GM08714 (cell line): Measurements from ENCODE around the gene CLCN3.

Experiments used
- H3K4me3 ChIP-seq: fragments of 200-500 bp; sonication (Bioruptor generic); 2 replicates; pipeline ENCODE4 v1.5.1; 2014; ENCODE audit warnings: mild to moderate bottlenecking, low read length, inconsistent platforms
- ZNF274 ChIP-seq: IDR thresholded peaks from 2 replicates; pipeline ENCODE4 v1.6.1; 2012; ENCODE audit warnings: mild to moderate bottlenecking, low read depth, low read length

CLCN3 gene

DNA sequence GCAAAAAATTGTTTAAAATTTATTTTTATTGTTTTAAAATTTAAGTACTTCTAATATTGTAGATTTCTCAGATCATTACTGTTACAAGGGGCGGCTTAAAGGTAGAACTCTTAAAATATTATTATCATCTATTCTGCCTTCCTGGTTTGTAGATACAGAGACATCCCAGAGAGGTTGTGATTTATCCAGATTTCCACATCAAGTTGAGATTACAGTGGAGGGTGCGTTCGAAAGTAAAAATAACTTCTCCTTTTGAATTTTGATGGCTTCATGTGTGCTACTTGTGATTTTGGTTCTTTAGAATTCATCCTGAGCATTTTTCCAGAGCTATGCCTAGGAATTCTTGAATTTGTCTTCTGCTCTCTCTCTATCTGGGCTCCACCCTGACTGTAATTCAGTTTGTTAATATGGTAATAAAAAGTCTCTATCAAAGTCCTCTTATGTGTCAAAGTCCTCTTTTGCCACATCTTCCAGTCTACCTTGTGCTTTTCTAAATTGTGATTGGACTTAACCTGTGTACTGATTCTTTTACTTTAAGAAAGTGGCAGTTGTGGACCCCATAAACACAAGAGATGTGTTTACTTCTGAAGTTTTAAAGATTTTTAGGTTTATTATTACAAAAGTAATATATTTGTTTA lies 37.2 kb downstream of the CLCN3 start:
- H3K4me3 ChIP-seq, result no peak overlapping the region
- no peak for TF ChIP-seq ZNF274

DNA sequence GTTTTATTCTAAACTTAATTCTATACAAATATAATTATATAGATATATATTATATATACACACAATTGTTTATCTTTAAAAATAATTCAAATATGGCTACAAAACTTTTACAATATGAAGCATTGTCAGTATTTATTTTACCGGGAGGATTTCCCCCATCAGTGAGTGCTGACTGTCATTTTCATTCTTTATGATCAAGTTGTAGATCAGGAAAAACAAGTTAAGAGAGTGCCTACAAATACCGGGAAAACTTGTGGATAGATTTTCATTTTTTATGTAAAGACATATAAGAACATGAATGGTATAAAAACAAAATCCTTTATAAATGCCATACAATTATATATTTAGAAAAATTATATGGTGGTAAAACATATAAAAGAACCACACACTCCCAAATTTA lies 37.8 kb downstream of the CLCN3 start:
- H3K4me3 ChIP-seq, result no peak overlapping the region
- TF ChIP-seq ZNF274, result no peak

DNA sequence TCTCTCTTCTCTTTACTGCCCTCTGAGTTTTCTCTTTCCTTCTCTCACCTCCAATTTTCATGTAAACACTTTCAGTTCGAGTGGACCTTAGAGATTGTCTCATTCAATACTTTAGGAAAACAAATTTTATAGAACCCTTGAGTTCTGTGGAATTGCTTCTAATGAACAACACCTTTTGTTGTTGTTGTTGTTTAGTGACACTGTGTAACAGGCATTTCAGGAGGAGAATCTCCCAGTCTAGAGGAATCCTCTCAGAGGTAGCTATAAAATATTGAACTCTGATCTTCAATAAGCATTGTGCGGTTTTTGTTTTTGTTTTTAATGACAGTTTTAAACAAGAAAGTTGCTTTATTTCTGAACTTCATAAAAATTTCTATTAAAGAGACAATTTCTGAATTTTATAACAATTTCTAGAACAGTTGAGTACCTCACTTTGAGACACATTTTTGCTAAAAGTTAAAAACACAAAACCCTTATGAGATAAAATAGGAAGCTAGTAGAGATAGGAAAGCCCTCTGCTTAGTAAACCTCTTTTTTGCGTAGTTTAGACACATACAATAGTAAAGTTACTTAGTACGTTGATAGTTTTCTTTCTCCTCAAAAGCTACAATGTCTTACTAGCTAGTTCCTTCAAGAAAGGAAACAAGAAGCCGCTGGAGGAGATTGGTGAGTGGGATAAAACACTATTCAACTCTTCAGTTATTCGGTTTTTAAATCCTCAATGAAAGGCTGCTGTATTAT lies 38.8 kb downstream of the CLCN3 start:
- no peak for TF ChIP-seq ZNF274
- no peak overlapping the region; the same call in 1 of the 2 replicates for H3K4me3 ChIP-seq

DNA sequence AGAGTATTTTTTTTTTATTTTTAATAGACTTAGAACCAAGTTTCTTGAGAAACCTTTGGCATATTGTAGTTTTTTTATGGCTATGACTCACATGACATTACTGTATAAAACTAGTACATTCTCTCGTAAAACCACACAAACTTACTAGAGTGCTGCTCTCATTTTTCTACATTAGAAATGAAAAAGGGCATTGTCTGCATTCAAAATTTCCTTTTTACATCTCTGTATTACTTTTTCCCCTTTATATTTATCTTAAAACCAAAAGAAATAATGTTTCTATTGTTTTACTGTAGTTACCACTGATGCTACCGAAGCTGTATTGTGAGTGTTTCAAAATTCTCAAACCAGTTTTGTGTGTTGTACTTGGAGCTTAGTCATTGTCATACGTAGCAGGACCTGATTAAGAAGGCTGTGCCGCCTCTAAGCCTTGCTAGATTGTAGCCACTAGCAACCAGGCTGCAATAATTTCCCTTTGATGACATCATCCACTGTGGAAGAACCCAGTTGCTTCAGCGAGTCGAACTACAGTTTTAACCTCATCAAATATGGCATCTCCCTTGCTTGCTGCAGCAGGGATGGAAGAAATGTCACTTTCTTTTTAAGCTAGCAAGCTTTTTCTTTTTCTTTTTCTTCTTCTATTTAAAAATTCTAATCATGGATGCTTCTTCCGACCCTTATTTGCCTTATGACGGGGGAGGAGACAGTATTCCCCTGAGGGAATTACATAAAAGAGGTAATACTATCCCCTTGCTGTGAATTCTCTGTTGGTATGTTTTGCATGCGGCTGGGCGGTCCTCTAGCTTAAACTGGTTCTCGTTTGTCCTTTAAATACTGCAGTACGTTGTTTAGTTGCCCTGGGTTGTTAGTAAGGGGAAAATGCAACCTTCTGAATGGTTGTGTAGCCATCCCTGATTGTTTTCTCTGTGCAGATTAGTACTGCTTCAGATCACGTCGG lies 39.6 kb downstream of the CLCN3 start:
- TF ChIP-seq ZNF274, result no peak

DNA sequence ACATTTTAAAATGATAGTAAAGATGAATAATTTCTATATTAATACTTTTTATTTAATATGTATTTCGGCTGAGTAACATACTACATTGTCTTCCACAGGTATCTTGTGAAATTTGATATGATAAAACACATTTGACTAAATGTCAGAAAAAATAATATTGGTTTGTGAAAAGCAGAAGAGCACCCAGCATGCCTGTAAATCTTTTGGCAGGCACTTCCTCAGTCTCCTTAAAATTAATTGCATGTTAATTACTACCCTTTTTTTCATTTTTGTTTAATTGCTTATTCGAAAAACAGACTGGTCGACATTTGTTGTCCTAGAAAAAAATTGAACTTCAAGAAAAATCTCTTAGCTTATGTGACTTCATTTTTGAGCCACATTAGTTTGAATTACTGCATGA lies 40.6 kb downstream of the CLCN3 start:
- no peak for TF ChIP-seq ZNF274
- H3K4me3 ChIP-seq, result no peak overlapping the region; the same call in 1 of the 2 replicates

More for the DNA sequence above, 39.6 kb downstream of the CLCN3 start:
- peak overlapping the region; percentile 84 for H3K4me3 ChIP-seq

DNA sequence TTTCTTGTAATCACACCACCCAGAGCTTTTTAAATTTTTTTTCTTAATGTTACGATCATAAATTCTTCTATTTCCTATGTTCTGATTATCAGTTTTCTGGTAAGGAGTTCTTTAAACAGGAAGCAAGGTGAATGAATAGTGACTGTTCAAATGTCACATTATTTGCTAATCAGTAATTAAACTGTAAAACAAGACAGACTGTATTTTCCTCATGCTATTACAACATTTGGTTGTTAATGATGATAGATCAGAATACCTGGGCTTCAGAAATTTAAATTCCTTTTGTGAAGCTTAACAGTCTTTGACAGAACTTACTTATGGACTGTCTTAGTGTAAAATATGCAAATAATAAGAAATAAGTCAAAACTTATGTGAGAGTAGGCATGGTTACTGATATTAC lies 41.4 kb downstream of the CLCN3 start:
- TF ChIP-seq ZNF274, result no peak
- no peak overlapping the region for H3K4me3 ChIP-seq

DNA sequence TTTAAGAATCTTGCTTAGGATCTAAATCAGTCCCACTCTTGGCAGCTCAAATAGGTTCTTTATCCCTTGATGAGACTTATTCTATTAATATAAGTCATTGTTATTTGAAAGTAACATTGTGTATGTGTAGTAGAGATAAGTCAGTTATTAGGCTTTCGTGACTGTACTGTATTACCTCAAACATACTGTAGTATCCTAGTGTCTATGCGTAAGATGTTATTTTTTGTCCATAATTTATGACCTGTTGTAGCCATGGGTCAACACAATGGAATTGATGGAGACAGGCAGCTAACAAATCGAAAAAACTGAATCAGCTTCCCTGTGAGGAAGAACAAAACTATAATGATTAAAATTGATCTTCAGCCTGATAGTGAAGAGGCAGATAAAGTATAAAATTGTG lies 41.8 kb downstream of the CLCN3 start:
- no peak overlapping the region for H3K4me3 ChIP-seq
- no peak for TF ChIP-seq ZNF274

DNA sequence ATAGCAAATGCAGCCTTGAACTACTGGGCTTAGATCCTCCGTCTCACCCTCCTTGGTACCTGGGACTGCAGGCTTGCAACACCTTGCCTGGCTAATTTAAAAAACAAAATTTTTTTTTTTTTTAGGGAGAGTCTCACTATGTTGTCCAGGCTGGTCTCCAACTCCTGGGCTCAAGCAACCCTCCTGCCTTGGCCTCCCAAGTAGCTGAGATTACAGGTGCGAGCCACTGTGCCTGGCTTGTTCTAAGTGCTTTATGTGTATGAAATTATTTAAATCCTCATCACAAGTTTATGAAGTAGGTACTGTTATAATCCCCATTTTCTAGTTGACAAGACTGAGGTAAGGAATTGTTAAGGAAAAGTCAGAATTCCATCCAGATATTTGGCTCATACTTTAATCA lies 43.0 kb downstream of the CLCN3 start:
- TF ChIP-seq ZNF274, result no peak
- no peak overlapping the region for H3K4me3 ChIP-seq

DNA sequence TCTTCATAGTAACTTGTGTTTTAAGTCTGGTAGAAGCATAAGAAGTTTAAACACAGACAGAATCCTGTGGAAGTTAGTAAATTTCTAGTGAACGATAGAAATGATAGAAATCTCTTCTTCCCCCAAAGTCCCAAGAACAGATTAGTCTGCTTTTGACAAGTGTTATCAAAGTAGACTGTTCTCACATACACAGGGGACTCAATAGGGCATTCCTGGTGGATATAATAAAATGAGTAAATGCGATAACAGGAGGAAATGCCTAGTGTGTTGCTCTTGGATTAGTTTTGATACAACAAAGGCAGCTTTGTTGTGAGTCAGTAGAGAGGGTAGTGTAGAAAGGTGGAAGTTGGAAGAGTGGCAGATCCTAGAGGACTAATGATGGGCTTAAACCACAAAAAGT lies 43.5 kb downstream of the CLCN3 start:
- TF ChIP-seq ZNF274, result no peak
- H3K4me3 ChIP-seq, result no peak overlapping the region

DNA sequence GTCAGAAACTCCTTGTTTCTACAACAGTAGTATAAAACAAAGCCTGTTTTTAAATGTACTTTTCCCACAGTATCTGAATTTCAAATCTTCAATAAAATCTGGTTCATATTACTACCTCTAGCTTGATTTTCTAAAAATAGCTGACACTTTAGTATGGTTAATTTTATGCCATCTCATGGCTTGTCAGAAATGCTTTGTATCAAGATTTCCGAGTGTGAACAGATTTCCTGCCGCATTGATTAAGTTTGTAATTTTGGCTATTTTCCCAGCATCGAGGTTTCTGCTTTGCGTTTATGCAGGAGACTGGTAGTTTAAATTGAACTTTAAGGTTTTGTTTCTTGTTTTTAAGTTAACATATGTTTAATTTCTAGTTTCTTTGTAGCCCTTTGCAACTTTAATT lies 44.2 kb downstream of the CLCN3 start:
- no peak overlapping the region for H3K4me3 ChIP-seq
- no peak for TF ChIP-seq ZNF274

DNA sequence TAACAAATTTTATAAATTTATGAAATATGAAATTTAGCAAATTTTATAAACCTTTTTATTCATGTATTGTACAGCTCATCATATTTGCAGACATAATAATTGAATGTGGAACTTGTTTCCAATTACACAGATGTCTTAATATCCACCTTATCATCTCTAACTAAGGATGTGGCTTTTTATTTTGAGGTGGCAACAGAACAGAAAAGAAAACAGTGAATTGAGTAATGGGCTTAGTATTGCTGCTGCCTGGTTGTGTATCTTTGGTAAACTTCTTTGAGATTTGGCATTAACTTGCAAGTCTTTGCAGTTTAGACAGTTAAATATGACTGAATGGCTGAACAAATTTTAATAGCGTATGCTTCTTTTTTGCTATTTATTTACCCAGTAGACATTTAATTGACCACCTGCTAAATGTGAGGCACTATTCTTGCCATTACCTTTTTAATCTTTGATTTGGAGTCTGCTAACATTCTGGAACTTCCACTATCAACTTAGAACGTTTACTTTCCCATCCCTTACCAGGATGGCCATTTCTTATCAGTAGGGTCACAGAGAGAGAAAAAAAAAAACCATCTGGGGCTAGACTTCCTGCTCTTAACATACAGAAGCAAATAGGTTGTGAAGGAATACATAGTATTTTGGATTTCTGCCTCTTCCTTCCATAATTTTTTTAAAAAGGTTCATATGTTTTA lies 44.8 kb downstream of the CLCN3 start:
- TF ChIP-seq ZNF274, result no peak
- H3K4me3 ChIP-seq, result no peak overlapping the region

DNA sequence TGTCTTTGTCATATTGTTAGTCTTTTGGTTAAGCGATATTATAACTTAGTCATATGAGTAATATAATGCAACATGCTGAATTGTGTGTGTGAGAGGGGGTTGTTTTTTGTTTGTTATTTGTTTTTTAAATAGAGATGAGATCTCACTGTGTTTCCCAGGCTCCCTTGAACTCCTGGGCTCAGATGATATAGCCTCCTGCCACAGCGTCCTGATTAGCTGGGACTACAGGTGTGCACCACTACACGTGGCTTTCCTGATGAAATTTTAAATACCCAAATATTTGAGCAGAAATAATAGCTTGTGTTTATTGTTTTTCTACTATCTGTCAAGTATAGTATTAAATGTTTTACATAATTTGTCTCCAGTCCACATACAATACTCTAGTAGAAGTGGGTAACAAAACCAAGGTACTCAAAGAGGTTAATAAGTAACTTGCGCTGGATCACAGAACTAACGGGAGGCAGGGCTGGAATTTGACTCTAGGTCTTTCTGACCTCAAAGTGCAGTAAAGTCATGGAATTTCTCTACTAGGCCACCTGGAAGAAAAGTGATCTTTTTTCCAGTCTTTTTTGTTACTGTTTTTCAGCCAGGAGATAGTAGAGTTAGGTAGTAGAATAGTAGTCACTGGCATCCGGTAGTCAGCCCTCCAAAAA lies 47.8 kb downstream of the CLCN3 start:
- TF ChIP-seq ZNF274, result no peak
- no peak overlapping the region for H3K4me3 ChIP-seq

DNA sequence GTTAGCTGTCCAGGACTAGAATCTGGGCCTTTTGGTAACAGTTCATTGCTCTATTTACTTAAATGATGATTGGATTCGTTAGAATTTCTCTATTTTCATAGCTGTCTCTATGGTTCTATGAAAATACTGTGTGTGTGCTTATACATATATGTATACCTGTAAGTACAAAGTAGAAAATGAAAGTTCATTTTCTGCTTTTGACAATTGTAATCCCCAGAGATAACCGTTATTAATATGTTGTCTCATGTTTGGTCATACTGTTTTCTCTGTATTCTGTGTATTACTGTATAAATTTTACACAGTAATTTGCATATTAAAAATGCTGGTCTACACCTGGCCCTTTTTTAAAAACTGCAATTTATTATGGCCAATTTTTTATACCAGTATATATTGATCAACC lies 55.4 kb downstream of the CLCN3 start:
- TF ChIP-seq ZNF274, result no peak
- no peak overlapping the region for H3K4me3 ChIP-seq
